Caki2 (cell line): ENCODE results near the gene HS2ST1. TPM values are rescaled to one million over a fixed set of nuclear protein-coding genes. Genes with fewer than 3 reads are reported as not detected.
A peak's percentile ranks its signal among the peaks of the same experiment; 100 is the strongest.

Experiments used
- DNase-seq: peaks from one replicate; pipeline ENCODE4 v3.0.0-alpha.2; 2015; ENCODE audit warnings: low read depth
- in situ Hi-C: cut with HindIII; loops from 2 replicates; pipeline ENCODE4 v1.10.0; 2016; ENCODE audit warnings: low sequenced_read_pairs, low pct_unique_long_range_greater_than_20kb, mixed read lengths
- total RNA-seq: library from RNA; depleted of rRNA; stranded (reverse); fragments of >200 nt; shearing (Covaris generic); gene quantifications from 2 replicates; pipeline ENCODE4 v1.2.3, GENCODE V29; 2014; ENCODE audit warnings: low replicate concordance

HS2ST1 gene
- total RNA-seq, 1 experiment from 2014 or later = 7.7 TPM

DNA sequence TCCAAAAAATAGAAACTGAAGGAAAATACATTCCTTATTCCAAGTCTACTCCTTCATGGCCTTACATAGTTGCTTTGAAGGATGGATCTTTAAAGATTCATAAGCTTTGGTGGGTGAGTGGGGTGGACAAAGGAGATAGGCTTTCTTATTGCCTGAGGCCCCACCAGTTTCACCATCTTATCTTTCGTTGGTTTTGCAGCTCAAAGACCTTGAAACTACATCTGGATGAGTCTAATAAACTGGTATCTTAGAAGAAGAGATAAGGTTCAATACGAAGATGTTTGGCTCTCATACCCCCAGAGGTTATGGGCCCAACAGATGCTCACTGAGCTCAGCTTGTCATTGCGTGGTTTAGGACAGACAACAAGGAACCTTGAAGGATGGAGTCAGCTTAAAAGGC, 201.5 kb downstream of the HS2ST1 start:
- in situ Hi-C loops = no loop called here
- no peak for DNase-seq

DNA sequence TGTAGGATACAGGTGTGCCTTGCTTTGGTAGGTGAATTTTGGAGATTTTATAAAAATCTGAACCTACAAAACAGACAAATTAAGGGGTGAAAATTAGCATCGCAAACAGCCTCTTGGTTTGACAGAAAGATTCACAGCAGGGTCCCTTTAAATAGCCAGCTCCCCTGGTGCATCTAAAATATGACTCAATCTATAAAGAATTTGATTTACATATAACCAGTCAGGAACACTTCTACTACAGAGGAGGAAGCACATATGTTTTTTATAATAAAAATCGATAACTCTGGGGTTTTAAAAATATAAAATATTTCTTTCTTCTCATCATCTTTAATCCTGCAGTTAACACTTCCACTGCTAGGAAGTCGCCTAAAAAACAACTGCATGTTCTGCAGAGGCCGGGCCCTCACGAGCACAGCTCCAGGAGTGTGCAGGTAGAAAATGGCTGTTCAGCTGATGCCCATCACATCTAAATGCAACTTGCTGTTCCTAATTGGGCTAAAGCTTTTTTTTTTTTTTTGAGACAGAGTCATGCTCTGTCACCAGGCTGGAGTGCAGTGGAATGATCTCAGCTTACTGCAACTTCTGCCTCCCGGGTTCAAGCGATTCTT, 203.4 kb downstream of the HS2ST1 start:
- DNase-seq = no peak
- in situ Hi-C loops = no loop called here

DNA sequence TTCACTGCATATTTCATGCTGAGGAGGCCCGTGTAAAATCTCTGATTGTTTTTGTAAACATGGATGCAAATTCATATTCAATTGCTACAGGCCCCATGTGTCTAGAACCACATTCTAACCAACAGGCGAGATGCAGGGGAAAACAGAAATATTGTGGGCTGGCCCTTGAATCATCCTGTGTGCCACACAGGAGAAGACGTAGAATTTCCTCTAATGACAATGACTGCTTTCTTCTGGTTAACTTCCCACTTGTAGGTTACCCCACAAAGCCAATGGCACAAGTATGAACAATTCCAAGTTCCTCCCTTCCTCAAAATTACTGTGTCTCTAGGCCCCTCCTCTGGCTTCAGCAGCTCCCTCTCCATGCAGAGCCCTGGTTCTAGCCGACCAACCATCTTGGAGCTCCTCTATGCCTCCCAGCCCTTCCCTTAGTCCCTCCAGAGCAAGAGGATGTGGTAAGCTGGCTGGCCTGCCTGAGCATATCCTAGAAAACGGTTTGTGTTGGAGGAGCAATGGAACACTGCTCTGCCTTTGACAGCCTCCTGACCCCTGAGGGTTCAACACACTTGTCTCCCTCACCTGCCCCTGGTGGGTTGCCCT, 205.2 kb downstream of the HS2ST1 start:
- in situ Hi-C loops = no loop called here

DNA sequence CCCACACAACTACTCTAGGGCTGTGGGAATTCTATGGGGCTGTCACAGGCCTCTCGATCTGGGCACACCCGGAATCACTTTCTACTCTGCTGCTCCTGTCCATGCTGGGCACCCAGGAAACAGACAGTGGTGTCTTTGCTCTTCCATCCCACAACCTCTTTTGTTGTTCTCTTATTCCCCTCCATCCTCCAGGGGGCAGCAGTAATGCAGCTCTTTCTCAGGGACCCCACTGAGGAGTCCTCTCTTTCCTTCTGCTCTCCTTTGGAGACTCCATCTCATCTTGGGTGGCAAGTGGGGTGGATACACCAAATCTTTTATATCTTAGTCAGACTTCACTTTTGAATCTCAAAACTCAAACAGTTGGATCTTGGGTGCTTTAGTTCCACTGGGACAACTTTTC, 206.3 kb downstream of the HS2ST1 start:
- in situ Hi-C loops = no loop called here
- DNase-seq = no peak

More for the DNA sequence above, 205.2 kb downstream of the HS2ST1 start:
- DNase-seq = no peak

DNA sequence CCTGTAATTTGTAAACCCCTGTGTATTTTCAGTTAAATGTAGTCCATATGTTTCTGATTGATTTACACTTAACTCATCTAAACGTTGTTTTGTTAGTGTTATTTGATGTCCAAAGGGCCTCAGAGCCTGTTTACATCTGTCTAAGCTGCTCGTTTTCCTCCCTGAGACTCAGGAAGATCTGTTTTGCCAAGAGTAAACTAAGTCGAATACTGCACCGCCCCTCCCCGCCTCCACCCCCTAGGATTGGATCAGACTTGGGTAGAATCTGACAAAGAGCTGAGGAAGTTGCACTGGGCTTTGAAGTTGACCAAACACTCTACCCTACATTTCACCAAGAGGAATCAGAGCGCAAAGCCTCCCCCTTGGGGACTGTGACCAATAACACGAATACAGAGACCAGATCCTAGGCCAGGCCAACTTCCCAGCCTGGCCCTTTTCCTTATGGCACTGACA, 207.3 kb downstream of the HS2ST1 start:
- in situ Hi-C loops = no loop called here
- DNase-seq = no peak

DNA sequence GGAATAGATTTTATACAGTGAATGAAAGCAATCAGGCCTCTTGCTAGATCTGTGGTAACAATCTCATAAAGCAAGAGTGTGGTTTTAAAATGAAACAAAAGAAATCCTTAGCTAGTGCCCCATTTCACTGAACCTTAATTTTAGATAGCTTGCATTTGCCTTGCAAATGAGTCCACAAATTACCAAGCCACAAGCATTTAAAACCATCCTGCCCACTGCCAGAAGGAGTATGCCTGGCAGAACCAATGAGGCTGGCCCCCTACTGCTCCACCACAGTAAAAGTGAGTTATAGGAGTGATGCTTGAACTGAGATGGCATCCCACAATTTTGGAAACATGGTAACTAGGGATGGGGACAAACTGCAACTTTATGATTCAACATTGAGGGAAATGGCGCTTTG, 207.8 kb downstream of the HS2ST1 start:
- DNase-seq = no peak
- in situ Hi-C loops = no loop called here

DNA sequence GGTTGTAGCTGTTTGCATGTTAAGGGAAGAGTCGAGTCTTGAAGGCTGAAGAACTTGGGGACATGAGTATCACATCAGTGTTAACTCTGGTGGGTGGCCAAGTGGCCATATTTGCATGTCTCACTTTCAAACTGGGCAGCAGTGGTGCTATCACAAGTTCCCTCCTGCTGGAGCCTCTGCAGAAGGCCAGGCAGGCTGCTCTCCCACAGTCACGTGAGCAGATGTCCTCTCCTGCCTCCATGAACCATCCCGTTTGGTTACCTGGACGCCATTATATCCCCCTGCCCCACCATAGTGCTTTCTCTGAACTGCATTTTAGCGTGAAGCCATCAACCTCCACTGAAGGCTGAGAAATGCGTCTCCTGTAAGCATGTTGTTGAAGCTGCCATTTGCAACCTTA, 209.2 kb downstream of the HS2ST1 start:
- in situ Hi-C loops = no loop called here
- DNase-seq = no peak

DNA sequence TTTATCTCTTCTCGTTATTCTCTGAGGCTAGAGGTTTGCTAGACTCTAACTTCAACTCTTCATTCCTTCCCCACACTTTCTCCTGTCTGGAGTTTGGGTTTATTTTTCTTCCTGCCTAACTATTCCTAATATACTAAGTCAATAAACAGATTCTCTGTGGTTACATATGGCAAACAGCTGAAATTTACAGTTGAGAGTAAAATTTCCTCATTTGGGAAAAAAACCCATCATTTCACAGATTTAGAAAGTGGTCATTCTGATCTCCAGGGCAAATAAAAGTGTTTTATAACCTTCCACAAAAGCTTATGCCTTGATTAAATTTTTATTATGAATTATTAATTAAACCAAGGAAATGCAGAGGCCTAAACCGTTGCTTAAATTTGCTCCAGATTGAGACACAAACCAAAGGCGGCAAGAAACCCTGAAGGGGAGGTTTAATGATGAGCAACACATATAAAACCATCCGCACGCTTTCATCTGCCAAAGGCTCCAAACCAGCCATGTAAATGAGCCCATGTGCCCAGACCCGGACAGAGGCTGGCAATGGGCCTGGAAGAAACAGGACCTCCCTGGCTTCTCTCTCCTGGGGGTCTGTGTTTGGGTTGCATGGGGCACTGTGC, 212.6 kb downstream of the HS2ST1 start:
- in situ Hi-C loops = no loop called here
- no peak for DNase-seq

DNA sequence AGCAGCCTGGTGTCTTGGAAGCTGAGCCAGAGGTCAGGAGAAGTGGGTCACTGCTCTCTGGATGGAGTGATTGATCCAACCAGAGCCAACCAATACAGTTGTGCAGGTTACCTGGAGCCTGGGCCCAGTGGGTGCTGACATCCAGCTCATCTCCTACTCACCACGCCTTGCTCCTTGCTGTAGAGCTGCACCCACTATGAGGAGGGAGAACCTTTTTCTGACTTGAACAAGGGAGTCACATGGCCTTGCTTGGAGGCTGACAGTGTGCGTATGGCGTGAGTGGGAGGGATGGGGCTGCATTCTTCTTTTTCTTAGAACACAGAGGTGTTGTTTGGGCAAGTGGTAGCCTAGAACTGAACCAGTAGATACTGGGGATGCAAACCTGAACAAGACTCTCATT, 213.1 kb downstream of the HS2ST1 start:
- in situ Hi-C loops = no loop called here

DNA sequence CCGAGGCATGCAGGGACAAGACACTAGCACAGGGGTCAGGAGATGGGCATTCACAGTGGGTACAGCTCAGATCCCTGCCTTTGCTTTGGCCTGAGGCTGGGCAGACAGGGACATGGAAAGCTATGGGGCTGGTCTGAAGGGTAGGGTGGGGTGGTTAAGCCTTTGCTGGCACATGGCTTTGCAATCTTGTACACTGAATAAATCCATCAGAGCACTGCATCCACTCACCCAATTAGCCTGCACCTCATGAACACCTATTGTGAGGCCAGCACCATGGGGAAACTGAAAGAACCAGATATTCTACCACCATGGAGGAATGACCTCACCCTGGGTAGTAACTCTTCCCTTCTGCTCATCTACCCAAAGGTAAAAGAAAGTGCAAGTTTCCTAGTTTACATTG, 214.6 kb downstream of the HS2ST1 start:
- no peak for DNase-seq
- in situ Hi-C loops = no loop called here

More for the DNA sequence above, 213.1 kb downstream of the HS2ST1 start:
- no peak for DNase-seq

DNA sequence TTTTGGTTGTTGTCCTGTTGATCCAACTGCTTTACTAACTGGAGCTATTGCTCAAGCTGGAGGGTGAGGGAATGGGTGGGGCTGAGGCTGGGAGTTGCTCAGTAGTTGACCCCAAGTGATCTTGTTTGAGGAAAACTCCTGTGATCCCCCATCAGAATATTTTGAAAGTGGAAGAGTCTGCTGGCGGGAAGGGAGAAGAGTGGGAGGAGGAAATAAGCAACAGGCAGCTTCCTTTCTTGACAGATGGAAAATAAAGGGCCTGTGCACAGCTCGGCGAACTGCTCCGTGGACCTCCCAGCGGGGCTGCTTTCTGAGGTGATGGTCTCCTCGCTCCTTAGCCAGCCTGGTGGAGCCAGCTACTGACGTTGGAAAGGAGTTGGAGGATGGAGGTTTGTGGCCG, 215.2 kb downstream of the HS2ST1 start:
- in situ Hi-C loops = no loop called here

DNA sequence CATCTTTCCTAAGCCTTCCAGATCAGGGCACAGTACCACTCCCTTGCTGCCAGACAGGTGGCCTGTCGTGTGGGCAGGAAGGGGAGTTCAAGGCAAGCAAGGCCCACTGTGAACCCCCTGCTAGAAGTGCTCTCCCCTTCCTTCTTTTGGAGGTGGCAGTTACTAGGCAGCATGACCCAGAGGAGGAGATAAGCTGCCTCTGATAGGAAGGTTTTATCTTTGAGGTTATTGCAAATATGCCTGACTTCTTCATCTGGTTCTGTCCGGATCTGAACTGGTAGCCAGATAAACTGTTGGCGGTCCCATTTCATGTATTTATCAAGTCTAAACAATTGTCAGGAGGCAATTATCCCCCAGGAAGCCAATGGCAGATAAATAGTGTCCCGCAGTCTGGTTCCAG, 216.0 kb downstream of the HS2ST1 start:
- DNase-seq = no peak
- in situ Hi-C loops = no loop called here

More for the DNA sequence above, 215.2 kb downstream of the HS2ST1 start:
- DNase-seq = no peak

DNA sequence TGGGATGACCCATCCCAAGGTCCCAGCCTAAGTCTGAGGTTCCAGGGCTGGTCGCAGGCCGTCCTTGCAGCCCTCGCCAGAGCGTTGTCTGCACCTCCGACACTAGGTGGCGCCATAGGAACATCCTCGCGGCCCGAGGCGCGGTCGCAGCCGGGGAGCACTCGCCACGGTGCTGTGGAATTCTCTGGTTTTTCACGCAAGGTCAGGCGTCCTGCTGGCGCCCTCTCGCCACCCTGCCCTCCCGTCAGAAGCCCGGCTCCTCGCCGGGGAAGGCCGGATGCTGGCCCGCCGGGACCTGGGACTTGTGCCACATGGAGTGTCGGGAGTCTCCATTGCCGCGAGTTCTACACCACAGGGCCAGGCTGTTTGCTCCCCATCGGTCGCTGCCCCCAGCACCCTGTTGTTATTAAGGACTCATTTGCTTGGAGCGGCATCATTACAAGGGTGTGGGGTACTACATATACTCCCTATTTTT, 217.4 kb downstream of the HS2ST1 start:
- DNase-seq = peak; percentile 51
- in situ Hi-C loops = no loop called here

DNA sequence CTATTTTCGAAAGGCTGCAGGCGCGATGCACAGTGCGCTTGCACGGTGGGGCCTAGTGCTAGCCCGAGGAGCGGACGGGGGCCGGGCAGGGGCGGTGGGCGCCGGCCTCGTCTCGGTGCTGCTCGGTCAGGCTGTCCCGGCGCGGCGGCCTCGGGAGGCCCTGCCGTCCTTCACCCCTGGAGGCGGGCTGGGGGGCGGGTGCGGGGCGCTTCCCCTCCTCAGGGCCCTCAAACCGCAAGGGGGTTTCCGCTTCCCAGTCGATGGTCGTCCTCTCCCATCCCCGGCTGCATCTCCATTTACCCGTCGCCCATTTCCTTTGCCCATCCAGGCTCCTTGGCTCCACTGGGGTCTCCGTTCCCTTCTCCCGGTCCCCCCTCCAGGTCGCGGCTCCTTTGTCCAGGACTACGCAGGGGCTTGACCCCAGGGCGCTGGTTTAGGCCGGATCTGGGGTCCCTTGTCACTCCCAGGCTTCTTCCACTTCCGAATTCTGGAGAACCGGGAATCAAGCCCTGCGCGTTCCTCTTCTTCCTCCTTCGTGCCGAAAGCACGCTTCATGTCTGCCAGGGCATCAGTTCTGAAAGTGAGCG, 217.9 kb downstream of the HS2ST1 start:
- DNase-seq = no peak
- in situ Hi-C loops = no loop called here

DNA sequence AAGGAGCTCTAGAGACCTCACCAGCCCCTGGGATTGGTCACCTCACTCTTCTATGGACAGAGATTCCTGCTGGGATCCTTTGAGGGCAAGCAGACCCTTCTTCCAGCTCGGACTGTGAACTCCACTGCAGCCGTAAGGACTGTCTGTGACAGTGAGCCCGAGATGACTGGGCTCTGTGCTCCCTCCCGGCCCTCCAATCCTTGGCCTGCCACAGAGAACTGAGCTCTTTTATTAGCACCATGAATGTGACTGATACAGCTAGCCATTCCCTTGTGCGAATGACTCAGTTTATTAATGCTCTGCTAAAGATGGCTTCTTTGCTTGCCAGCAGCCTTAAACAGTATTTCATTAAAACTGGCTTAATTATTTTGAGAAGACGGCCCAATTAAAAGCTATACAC, 219.6 kb downstream of the HS2ST1 start:
- in situ Hi-C loops = no loop called here
- no peak for DNase-seq

DNA sequence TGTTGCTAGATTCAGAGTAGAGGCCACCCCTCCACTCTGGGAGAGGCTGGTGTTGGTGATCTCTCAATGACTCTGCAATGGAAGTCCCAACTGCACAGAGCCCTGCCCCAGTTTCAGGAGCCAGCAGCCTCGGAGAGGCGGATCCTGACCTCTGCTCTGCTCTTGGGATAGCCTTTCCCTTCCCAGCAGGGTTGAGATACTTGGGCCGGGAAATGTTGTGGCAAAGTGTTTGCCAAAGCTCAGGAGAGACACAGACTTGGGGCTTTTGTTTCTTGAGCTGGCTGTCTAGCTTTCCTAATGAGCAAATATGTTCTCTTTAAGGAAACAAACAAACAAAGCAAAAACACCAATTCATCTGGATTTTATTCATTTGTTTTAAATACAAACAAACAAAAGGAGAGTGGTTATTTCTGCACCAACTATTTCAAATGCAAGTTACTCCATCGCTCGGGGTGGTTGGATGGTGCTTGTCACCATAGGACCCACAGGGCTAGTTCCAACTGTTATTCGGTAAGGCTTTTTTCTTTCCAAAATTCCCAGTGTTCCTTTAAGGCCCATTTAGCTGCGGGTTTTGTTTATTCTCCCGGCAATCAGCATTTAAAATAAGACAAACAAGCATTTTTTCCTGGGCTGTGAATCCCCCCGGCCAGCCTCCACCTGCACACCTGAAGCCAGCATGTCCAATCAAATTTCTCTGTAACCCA, 220.3 kb downstream of the HS2ST1 start:
- no peak for DNase-seq
- in situ Hi-C loops = no loop called here

DNA sequence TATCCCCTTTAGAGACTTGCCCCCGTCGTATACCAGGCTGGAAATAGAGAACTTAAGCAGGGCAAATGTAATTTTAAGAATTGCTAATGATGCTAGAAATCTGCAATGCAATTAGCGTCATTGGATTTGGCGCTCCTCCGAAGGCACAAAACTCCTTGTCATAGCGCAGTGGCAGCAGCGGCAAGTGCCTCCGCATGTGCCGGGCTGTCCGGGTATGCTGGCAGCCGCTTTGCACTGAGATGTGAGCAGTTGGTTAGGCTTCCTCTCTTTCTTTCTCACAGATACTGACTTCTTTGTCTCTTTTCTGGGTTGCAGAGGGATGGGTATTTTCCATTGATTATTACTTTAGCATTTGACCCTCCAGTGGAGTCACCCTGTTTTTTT, 220.9 kb downstream of the HS2ST1 start:
- in situ Hi-C loops = no loop called here
- no peak for DNase-seq

DNA sequence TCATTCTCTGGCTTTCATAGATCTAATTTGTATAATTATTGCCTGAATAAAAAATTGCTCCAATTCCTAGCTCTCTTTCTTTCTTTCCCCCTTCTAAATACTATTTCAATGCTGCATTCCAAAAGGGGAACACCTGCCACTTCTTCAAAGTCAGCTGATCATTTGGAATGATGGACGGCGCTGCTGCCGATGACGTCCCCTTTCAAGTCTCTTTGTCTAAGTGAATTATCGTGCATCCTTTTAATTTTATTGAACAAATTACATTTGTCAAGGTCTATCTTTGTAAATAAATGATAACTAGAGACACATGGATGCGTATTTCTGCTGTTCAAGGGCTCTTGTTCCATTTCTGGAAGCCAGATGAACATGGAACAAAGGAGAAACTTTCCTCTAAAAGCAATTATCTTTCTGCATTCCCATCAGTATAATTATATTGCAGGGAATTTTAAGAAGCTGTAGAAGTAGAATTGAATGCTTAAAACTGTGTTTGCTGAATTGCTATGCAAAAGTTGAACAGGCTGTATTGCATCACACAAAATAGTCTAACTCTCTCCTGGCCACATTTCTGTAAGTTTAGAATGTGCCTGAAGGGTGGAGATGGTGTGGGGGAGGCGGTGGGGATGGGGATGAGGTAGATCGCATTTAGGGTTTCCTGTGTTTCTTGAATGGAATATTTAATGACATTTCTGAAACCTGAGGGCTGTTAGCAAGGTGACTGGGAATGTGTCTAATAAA, 222.3 kb downstream of the HS2ST1 start:
- no peak for DNase-seq
- in situ Hi-C loops = no loop called here
